ENCODE measurements around the gene PLOD3.

PLOD3 gene

DNA sequence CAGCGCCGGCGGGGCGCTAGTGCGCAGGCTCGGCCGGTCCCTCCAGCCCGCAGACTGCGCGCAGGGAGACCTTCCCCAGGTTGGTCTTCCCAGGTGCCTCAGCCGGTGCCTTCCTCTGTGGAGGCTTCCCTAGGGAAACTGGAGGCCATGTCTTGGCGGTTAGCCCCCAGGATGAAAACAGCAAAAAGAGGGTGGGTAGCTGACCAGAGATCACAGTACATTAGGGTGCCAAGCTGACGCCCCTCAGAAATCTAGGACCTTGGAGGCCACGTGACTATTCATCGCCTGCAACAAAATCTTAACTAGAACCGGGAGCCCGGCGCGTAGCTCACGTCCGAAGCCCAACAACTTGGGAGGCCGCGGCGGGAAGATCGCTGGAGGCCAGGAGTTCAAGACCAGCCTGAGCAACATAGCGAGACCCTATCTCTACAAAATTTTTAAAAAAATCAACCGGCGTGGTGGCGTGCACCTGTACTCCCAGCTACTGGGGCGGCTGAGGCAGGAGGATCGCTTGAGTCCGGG, 27.8 kb upstream of the PLOD3 start:
- Histone ChIP-seq H3K9me3 (ENCODE audit: control insufficient read depth in 2 of 2, low read length in 2 of 2) (no peaks in the 10 kb centered on the region), H3K27me3 (ENCODE audit: control insufficient read depth in 1 of 2, insufficient read depth in 2 of 2, low read length in 2 of 2) (no peaks in the 10 kb centered on the region), H3K27ac (ENCODE audit: low read length) (peak overlapping the region; percentile 92), H3K9ac (ENCODE audit: low read length in 2 of 2) (peak overlapping the region; percentile 89 to 95), H3K36me3 (ENCODE audit: control insufficient read depth in 2 of 2, insufficient read depth in 2 of 2, low read length in 2 of 2) (peaks cover 10% of the 10 kb centered on the region in 2 donors), H3K4me1 (ENCODE audit: control insufficient read depth, insufficient read depth, low read length) (peaks cover 23% of the 10 kb centered on the region), H3K4me3 (ENCODE audit: low read length in 2 of 2) (peak overlapping the region; percentile 95 to 99)

GRCh38 chr7:101244375-101245146, 27.2 kb upstream of the PLOD3 start, which contains the start of gene FIS1:
Gene FIS1, minus strand, starts transcription at chr7:101245081. Its CDS starts 77 bp downstream, at chr7:101245004.
- Histone ChIP-seq H3K9ac (ENCODE audit: low read length in 2 of 2) (peak within 1 kb of the TSS; percentile 89 to 95), H3K4me3 (ENCODE audit: low read length in 2 of 2) (peak within 1 kb of the TSS; percentile 95 to 99), H3K36me3 (ENCODE audit: control insufficient read depth in 2 of 2, insufficient read depth in 2 of 2, low read length in 2 of 2) (peaks cover 14% of the 10 kb centered on the region in 2 donors), H3K4me1 (ENCODE audit: control insufficient read depth, insufficient read depth, low read length) (peaks cover 23% of the 10 kb centered on the region), H3K27me3 (ENCODE audit: control insufficient read depth in 1 of 2, insufficient read depth in 2 of 2, low read length in 2 of 2) (no peaks in the 10 kb centered on the region), H3K27ac (ENCODE audit: low read length) (peak within 1 kb of the TSS; percentile 92), H3K9me3 (ENCODE audit: control insufficient read depth in 2 of 2, low read length in 2 of 2) (no peaks in the 10 kb centered on the region)

DNA sequence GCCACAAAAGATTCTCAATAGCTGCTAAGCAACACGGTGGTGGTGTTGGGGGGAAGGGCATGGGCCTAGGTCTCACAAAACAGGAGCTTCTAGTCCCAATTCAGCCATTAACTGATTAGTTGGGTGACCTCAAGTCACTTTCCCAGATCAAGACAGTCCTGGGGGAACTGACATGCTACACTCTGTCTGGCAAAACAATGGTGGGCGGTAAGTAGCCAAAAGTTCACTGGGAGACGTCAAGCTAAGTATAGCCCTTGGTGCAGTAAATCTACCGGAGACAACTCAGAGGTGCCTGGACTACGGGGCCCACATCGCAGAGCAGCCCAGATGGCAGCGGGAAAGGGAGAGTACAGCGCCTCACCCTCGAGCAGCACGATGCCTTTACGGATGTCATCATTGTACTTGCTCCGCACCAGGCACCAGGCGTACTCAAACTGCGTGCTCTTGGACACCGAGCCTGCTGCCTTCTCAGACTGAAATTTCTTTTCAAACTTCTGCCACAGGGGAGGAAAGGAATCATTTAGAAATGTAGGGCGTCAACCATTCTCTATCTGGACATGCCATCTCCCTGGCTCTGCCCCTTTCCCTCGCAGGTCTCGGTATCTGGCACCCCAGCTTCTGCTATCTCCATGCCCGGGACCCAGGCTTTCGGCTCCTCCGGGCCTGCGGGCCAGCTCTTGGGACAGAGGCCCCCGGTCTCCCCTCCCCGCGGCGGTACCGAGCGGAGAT, 26.4 kb upstream of the PLOD3 start:
- Histone ChIP-seq H3K4me1 (ENCODE audit: control insufficient read depth, insufficient read depth, low read length) (peaks cover 23% of the 10 kb centered on the region), H3K9me3 (ENCODE audit: control insufficient read depth in 2 of 2, low read length in 2 of 2) (no peaks in the 10 kb centered on the region), H3K27ac (ENCODE audit: low read length) (peak overlapping the region; percentile 92), H3K27me3 (ENCODE audit: control insufficient read depth in 1 of 2, insufficient read depth in 2 of 2, low read length in 2 of 2) (no peaks in the 10 kb centered on the region), H3K4me3 (ENCODE audit: low read length in 2 of 2) (peak overlapping the region; percentile 95 to 99), H3K9ac (ENCODE audit: low read length in 2 of 2) (peak overlapping the region; percentile 89 to 95), H3K36me3 (ENCODE audit: control insufficient read depth in 2 of 2, insufficient read depth in 2 of 2, low read length in 2 of 2) (peaks cover 14 to 18% of the 10 kb centered on the region in 2 donors)

DNA sequence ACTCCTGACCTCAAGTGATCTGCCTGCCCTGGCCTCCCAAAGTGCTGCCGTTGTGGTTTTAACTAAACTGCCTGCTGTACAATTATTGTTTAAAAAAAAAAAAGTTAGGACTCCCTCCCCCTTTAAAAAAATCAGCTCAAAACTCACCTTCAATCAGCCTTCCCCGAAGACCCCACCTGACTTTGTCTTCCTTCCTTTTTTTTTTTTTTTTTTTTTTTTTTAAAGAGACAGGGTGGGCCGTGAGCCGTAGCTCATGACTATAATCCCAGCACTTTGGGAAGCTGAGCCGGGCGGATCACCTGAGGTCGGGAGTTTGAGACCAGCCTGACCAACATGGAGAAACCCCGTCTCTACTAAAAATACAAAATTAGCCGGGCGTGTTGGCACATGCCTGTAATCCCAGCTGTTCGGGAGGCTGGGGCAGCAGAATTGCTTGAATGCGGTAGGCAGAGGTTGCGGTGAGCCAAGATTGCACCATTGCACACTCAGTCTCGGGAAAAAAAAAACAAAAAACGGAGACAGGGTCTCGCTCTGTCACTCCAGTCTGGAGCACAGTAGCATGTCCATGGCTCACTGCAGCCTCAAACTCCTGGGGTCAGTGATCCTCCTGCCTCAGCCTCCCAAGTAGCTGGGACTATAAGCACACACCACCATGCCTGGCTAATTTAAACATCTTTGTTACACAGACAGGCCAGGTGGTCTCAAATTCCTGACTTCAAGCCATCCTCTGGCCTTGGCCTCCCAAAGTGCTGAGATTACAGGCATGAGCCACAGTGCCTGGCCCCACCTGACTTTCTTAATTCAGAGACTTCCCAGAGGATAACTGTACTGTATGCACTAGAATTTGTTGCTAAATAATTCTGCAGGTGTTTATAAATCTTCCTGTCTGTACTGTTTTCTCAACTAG, 24.3 kb upstream of the PLOD3 start:
- no peak overlapping the region for H3K9ac ChIP-seq (ENCODE audit: low read length in 2 of 2)
- peaks cover 17 to 18% of the 10 kb centered on the region in 2 donors for H3K36me3 ChIP-seq (ENCODE audit: control insufficient read depth in 2 of 2, insufficient read depth in 2 of 2, low read length in 2 of 2)
- no peak overlapping the region for H3K4me3 ChIP-seq (ENCODE audit: low read length in 2 of 2)
- peaks cover 38% of the 10 kb centered on the region for H3K4me1 ChIP-seq (ENCODE audit: control insufficient read depth, insufficient read depth, low read length)
- H3K27ac ChIP-seq (ENCODE audit: low read length) = no peak overlapping the region
- no peaks in the 10 kb centered on the region for H3K9me3 ChIP-seq (ENCODE audit: control insufficient read depth in 2 of 2, low read length in 2 of 2)
- no peaks in the 10 kb centered on the region for H3K27me3 ChIP-seq (ENCODE audit: control insufficient read depth in 1 of 2, insufficient read depth in 2 of 2, low read length in 2 of 2)

- Histone ChIP-seq H3K4me3 (ENCODE audit: low read length in 2 of 2) (no peak overlapping the region), H3K9ac (ENCODE audit: low read length in 2 of 2) (no peak overlapping the region), H3K4me1 (ENCODE audit: control insufficient read depth, insufficient read depth, low read length) (peaks cover 38% of the 10 kb centered on the region), H3K27ac (ENCODE audit: low read length) (no peak overlapping the region), H3K36me3 (ENCODE audit: control insufficient read depth in 2 of 2, insufficient read depth in 2 of 2, low read length in 2 of 2) (peaks cover 17 to 18% of the 10 kb centered on the region in 2 donors), H3K9me3 (ENCODE audit: control insufficient read depth in 2 of 2, low read length in 2 of 2) (no peaks in the 10 kb centered on the region), H3K27me3 (ENCODE audit: control insufficient read depth in 1 of 2, insufficient read depth in 2 of 2, low read length in 2 of 2) (no peaks in the 10 kb centered on the region)
These were observed 23.6 kb upstream of the PLOD3 start for GRCh38 chr7:101241015-101241363.

DNA sequence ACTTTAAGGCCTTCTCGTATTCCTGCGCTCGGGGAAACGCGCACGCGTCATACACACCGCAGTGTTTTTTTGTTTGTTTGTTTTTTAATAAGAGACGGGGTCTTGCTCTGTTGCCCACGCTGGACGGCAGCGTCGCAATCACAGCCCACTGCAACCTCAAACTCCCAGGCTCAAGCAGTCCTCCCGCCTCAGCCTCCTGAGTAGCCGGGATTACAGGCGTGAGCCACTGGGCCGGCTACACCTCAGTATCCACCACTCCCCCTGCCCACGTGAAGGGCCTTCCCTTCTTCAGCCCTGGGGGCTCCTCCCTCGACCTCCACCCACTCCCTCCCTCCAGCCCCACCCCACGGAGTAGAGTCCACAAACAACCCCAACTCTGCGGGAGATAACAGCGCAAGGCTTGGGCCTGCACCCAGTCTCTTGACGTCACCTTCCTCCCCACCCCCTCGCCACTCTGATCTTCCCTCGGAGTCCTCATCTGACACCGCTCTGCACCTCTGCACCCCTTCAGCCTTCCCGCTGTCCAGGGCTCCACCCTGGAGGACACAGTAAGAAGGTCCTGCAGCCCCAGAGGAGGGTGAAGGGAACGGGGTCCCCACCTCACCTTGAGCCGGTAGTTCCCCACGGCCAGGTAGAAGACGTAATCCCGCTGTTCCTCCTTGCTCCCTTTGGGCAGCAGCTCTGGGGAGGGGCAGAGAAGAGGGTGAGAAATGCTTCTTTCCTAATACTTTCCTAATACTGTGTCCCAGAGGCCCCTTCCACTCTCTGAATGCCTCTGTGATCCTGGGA, 23.0 kb upstream of the PLOD3 start:
- Histone ChIP-seq H3K9me3 (ENCODE audit: control insufficient read depth in 2 of 2, low read length in 2 of 2) (no peaks in the 10 kb centered on the region), H3K4me3 (ENCODE audit: low read length in 2 of 2) (no peak overlapping the region), H3K9ac (ENCODE audit: low read length in 2 of 2) (no peak overlapping the region), H3K36me3 (ENCODE audit: control insufficient read depth in 2 of 2, insufficient read depth in 2 of 2, low read length in 2 of 2) (peaks cover 17 to 18% of the 10 kb centered on the region in 2 donors), H3K4me1 (ENCODE audit: control insufficient read depth, insufficient read depth, low read length) (peaks cover 33% of the 10 kb centered on the region), H3K27ac (ENCODE audit: low read length) (no peak overlapping the region), H3K27me3 (ENCODE audit: control insufficient read depth in 1 of 2, insufficient read depth in 2 of 2, low read length in 2 of 2) (no peaks in the 10 kb centered on the region)

- no peaks in the 10 kb centered on the region for H3K27me3 ChIP-seq (ENCODE audit: control insufficient read depth in 1 of 2, insufficient read depth in 2 of 2, low read length in 2 of 2)
- H3K27ac ChIP-seq (ENCODE audit: low read length) = no peak overlapping the region
- no peaks in the 10 kb centered on the region for H3K9me3 ChIP-seq (ENCODE audit: control insufficient read depth in 2 of 2, low read length in 2 of 2)
- no peak overlapping the region for H3K9ac ChIP-seq (ENCODE audit: low read length in 2 of 2)
- peaks cover 28% of the 10 kb centered on the region for H3K4me1 ChIP-seq (ENCODE audit: control insufficient read depth, insufficient read depth, low read length)
- H3K36me3 ChIP-seq (ENCODE audit: control insufficient read depth in 2 of 2, insufficient read depth in 2 of 2, low read length in 2 of 2) = peaks cover 17 to 18% of the 10 kb centered on the region in 2 donors
- no peak overlapping the region for H3K4me3 ChIP-seq (ENCODE audit: low read length in 2 of 2)
These were observed 22.5 kb upstream of the PLOD3 start for GRCh38 chr7:101239951-101240220.

- H3K4me3 ChIP-seq (ENCODE audit: low read length in 2 of 2) = no peak overlapping the region
These were observed 22.0 kb upstream of the PLOD3 start for GRCh38 chr7:101239191-101239950.

GRCh38 chr7:101238226-101239182, 21.1 kb upstream of the PLOD3 start:
- peaks cover 15 to 18% of the 10 kb centered on the region in 2 donors for H3K36me3 ChIP-seq (ENCODE audit: control insufficient read depth in 2 of 2, insufficient read depth in 2 of 2, low read length in 2 of 2)
- H3K4me3 ChIP-seq (ENCODE audit: low read length in 2 of 2) = peak overlapping the region in 1 of 2 donors; percentile 52
- H3K9me3 ChIP-seq (ENCODE audit: control insufficient read depth in 2 of 2, low read length in 2 of 2) = no peaks in the 10 kb centered on the region
- peak overlapping the region; percentile 33 to 55 for H3K9ac ChIP-seq (ENCODE audit: low read length in 2 of 2)
- peaks cover 17% of the 10 kb centered on the region for H3K4me1 ChIP-seq (ENCODE audit: control insufficient read depth, insufficient read depth, low read length)
- H3K27me3 ChIP-seq (ENCODE audit: control insufficient read depth in 1 of 2, insufficient read depth in 2 of 2, low read length in 2 of 2) = no peaks in the 10 kb centered on the region
- H3K27ac ChIP-seq (ENCODE audit: low read length) = peak overlapping the region; percentile 53

More at GRCh38 chr7:101239191-101239950, 22.0 kb upstream of the PLOD3 start:
- no peak overlapping the region for H3K9ac ChIP-seq (ENCODE audit: low read length in 2 of 2)
- peaks cover 17 to 18% of the 10 kb centered on the region in 2 donors for H3K36me3 ChIP-seq (ENCODE audit: control insufficient read depth in 2 of 2, insufficient read depth in 2 of 2, low read length in 2 of 2)
- H3K4me1 ChIP-seq (ENCODE audit: control insufficient read depth, insufficient read depth, low read length) = peaks cover 26% of the 10 kb centered on the region
- H3K27me3 ChIP-seq (ENCODE audit: control insufficient read depth in 1 of 2, insufficient read depth in 2 of 2, low read length in 2 of 2) = no peaks in the 10 kb centered on the region
- H3K27ac ChIP-seq (ENCODE audit: low read length) = peak overlapping the region; percentile 53
- no peaks in the 10 kb centered on the region for H3K9me3 ChIP-seq (ENCODE audit: control insufficient read depth in 2 of 2, low read length in 2 of 2)

Measured in stomach smooth muscle (tissue), 2 donors.